GM10266 (cell line): ENCODE data around the gene DNM1L.
"Not testable (repeated sequence)": the region's sequence is repeated elsewhere in the genome, so short reads cannot be mapped to it uniquely, and the experiment has no call there.

Experiments used
- DNase-seq: peaks from one replicate; pipeline ENCODE4 v3.0.0; 2012; ENCODE audit errors: extremely low spot score
- CTCF ChIP-seq: IDR thresholded peaks from 2 replicates; pipeline ENCODE4 v1.5.1; 2012; ENCODE audit warnings: mild to moderate bottlenecking, low read depth; ENCODE audit not compliant: control insufficient read depth, insufficient read depth; ENCODE audit errors: missing control alignments

The DNM1L gene

DNA sequence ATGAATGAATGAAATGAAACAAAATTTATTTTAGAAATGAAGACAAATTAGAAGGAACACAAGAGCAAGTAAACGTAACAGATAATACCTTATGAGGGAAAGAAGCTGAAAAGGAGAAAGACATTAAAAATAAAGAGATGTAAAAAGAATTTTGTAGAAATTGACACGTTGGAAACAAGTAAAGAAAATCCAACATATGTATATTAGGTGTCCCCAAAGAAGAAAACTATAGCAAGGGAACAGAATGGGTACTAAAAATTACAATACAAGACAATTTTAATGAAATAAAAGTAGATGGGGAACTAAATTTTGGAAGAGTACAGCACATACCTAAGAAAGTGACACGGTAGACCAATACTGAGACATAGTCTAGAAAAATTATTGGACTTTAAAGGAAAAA is 16.7 kb downstream of the DNM1L start:
- no peak for TF ChIP-seq CTCF
- no peak for DNase-seq

- TF ChIP-seq CTCF, result no peak
Observed at GRCh38 chr12:32697445-32697844, 18.3 kb downstream of the DNM1L start.

GRCh38 chr12:32698285-32698684 is 19.2 kb downstream of the DNM1L start:
- TF ChIP-seq CTCF, result no peak
- no peak for DNase-seq

More at GRCh38 chr12:32697445-32697844, 18.3 kb downstream of the DNM1L start:
- no peak for DNase-seq

- DNase-seq, result not testable (repeated sequence)
Observed at GRCh38 chr12:32699437-32699836, 20.3 kb downstream of the DNM1L start.

- no peak for DNase-seq
- no peak for TF ChIP-seq CTCF
Observed at GRCh38 chr12:32702473-32702872, 23.4 kb downstream of the DNM1L start.

- DNase-seq, result no peak
- TF ChIP-seq CTCF, result no peak
Observed at GRCh38 chr12:32702946-32703345, 23.8 kb downstream of the DNM1L start.

- no peak for TF ChIP-seq CTCF
- DNase-seq, result no peak
Observed at GRCh38 chr12:32705783-32706182, 26.7 kb downstream of the DNM1L start.

GRCh38 chr12:32706335-32707024 is 27.4 kb downstream of the DNM1L start:
- DNase-seq, result no peak

More at GRCh38 chr12:32706335-32707024, 27.4 kb downstream of the DNM1L start:
- no peak for TF ChIP-seq CTCF
